Lower lobe of right lung (tissue), 2 donors: ENCODE results near the gene CCDC170. TPM values are rescaled to one million over a fixed set of nuclear protein-coding genes. Genes with fewer than 3 reads are reported as not detected.
"Not testable (repeated sequence)": the region's sequence is repeated elsewhere in the genome, so short reads cannot be mapped to it uniquely, and the experiment has no call there.

Experiments used
- ATAC-seq, 2 donors: fragments of 200-7000 bp; cut with Tn5 transposase; one replicate each; pipeline ENCODE4 v1.9.1; 2020 to 2022; ENCODE audit warnings: mild to moderate bottlenecking in 2 of 2, moderate library complexity in 2 of 2
- DNase-seq: peaks from one replicate; pipeline ENCODE4 v3.0.0-alpha.2; 2020
- H3K27ac ChIP-seq: fragments of 200-600 bp; one replicate; pipeline ENCODE4 v1.8.0; 2022
- H3K27me3 ChIP-seq: fragments of 200-600 bp; one replicate; pipeline ENCODE4 v1.8.0; 2022; ENCODE audit warnings: low read depth
- H3K36me3 ChIP-seq: fragments of 200-600 bp; one replicate; pipeline ENCODE4 v1.8.0; 2022; ENCODE audit warnings: mild to moderate bottlenecking
- H3K4me1 ChIP-seq: fragments of 200-600 bp; one replicate; pipeline ENCODE4 v1.8.0; 2022
- H3K4me3 ChIP-seq: fragments of 200-600 bp; one replicate; pipeline ENCODE4 v1.8.0; 2022; ENCODE audit warnings: mild to moderate bottlenecking
- H3K9me3 ChIP-seq: fragments of 200-600 bp; one replicate; pipeline ENCODE4 v1.8.0; 2022
- intact Hi-C: fragments of 100-400 bp; cut with DNase I; formaldehyde crosslinking; loops from one replicate; pipeline ENCODE4 v1.11.0; 2022
- total RNA-seq: library from RNA; stranded (reverse); fragmentation: NEBNext Ultra II Directional; extraction: Animal tissue kit (Norgen Biotek cat#: 25700); gene quantifications from one replicate; pipeline ENCODE4 v1.2.1, GENCODE V29; 2021
- TF ChIP-seq, protein P1 (sequence below): fragments of 200-600 bp; IDR thresholded peaks from one replicate; pipeline ENCODE4 v1.8.0; 2022; ENCODE audit warnings: antibody characterized with exemption, mild to moderate bottlenecking
- donor health status: DM: no; HTN: yes; CAD: no; lungs with severe emphysema.

CCDC170 gene
- total RNA-seq, 1 donor from 2014 or later: 5.4 TPM

DNA sequence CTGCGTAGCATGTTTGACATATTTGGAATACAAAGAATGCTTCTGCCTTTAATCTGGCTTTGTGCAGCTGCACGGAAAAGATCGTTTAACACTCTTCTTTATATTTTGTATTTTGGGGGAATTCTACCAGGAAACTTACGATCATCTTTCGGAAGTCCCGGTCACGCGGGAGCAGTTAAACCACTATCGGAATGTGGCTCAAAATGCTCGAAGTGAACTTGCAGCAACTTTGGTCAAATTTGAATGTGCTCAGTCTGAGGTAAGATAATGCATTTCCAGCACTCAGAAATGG, 42.3 kb downstream of the CCDC170 start:
- intact Hi-C loops: no loop called here
- TF ChIP-seq, protein P1, sequence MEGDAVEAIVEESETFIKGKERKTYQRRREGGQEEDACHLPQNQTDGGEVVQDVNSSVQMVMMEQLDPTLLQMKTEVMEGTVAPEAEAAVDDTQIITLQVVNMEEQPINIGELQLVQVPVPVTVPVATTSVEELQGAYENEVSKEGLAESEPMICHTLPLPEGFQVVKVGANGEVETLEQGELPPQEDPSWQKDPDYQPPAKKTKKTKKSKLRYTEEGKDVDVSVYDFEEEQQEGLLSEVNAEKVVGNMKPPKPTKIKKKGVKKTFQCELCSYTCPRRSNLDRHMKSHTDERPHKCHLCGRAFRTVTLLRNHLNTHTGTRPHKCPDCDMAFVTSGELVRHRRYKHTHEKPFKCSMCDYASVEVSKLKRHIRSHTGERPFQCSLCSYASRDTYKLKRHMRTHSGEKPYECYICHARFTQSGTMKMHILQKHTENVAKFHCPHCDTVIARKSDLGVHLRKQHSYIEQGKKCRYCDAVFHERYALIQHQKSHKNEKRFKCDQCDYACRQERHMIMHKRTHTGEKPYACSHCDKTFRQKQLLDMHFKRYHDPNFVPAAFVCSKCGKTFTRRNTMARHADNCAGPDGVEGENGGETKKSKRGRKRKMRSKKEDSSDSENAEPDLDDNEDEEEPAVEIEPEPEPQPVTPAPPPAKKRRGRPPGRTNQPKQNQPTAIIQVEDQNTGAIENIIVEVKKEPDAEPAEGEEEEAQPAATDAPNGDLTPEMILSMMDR: no peak
- H3K27me3 ChIP-seq: no peaks in the 10 kb centered on the region
- H3K36me3 ChIP-seq: no peaks in the 10 kb centered on the region
- H3K27ac ChIP-seq: no peak overlapping the region
- no peaks in the 10 kb centered on the region for H3K4me1 ChIP-seq
- no peak overlapping the region for H3K4me3 ChIP-seq
- peaks cover 5% of the 10 kb centered on the region for H3K9me3 ChIP-seq
- no peak for ATAC-seq
- no peak for DNase-seq

DNA sequence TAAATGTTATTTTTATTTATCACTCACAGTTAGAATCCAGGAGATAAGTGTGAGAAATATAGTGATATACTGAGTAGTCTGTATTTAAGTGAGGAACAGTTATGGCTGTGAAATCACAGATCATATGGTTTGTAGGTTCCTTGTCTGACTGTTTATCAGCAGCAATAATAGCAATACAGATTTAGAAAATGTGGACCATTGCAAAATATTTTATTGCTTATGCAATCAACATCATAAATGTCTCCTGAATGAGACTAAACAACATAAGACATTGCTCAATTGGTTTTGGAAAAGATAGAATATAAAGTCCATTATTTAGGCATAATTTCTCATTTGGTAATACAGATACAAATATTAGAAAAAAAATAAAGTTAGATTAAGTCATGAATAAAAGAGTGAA, 43.7 kb downstream of the CCDC170 start:
- no peaks in the 10 kb centered on the region for H3K4me1 ChIP-seq
- DNase-seq (no peak), ATAC-seq (no peak)
- no peak overlapping the region for H3K4me3 ChIP-seq
- no peak overlapping the region for H3K27ac ChIP-seq
- H3K36me3 ChIP-seq: no peaks in the 10 kb centered on the region
- peaks cover 5% of the 10 kb centered on the region for H3K9me3 ChIP-seq
- intact Hi-C loops: no loop called here
- no peaks in the 10 kb centered on the region for H3K27me3 ChIP-seq
- TF ChIP-seq, protein P1: no peak

- no peak overlapping the region for H3K4me3 ChIP-seq
- H3K9me3 ChIP-seq: peaks cover 5% of the 10 kb centered on the region
- no peaks in the 10 kb centered on the region for H3K36me3 ChIP-seq
- no peaks in the 10 kb centered on the region for H3K27me3 ChIP-seq
- TF ChIP-seq, protein P1: no peak
- intact Hi-C loops: no loop called here
- ATAC-seq: no peak
- no peaks in the 10 kb centered on the region for H3K4me1 ChIP-seq
- DNase-seq: no peak
- no peak overlapping the region for H3K27ac ChIP-seq
These were observed 45.9 kb downstream of the CCDC170 start for GRCh38 chr6:151539506-151540268.

DNA sequence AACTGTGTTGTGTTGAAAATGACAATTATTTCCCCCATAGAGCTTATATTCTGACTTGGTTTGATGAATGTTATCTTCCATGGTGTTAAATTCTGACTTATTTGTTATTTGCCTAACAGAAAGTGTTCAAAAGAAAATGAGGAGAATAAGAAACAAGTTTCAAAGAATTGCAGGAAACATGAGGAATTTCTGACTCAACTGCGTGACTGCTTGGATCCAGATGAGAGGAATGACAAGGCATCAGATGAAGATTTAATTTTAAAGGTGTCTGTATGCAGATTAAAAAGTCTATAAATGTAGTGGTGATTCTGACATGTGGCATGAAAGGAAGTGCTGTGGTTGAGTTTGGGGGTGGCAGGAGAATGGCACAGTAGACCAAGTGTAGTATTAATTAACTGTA, 50.6 kb downstream of the CCDC170 start:
- no peak for ATAC-seq
- H3K4me3 ChIP-seq: no peak overlapping the region
- intact Hi-C loops: no loop called here

DNA sequence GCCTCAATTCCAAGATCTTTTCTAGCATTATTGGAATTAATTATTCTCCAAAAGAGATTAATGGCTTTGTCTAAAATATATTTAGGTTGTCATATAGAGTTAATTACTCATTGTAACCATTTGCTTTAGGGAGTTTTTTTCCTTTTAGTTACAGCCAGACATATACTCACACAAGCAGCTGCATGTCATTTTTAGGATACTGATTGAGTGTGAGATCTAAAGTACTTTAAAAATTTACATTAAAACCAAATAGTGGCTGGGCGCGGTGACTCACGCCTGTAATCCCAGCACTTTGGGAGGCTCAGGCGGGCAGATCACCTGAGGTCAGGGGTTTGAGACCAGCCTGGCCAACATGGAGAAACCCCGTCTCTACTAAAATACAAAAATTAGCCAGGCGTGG, 51.1 kb downstream of the CCDC170 start:
- ATAC-seq, H3K4me1 ChIP-seq, intact Hi-C loops, H3K27me3 ChIP-seq, H3K9me3 ChIP-seq, H3K27ac ChIP-seq, DNase-seq, H3K4me3 ChIP-seq, H3K36me3 ChIP-seq: not testable (repeated sequence)

More for the DNA sequence above, 50.6 kb downstream of the CCDC170 start:
- H3K9me3 ChIP-seq: peaks cover 5% of the 10 kb centered on the region
- no peaks in the 10 kb centered on the region for H3K27me3 ChIP-seq
- H3K4me1 ChIP-seq: no peaks in the 10 kb centered on the region
- no peak for DNase-seq
- no peaks in the 10 kb centered on the region for H3K36me3 ChIP-seq
- TF ChIP-seq, protein P1: no peak
- no peak overlapping the region for H3K27ac ChIP-seq

GRCh38 chr6:151546941-151547659, 53.3 kb downstream of the CCDC170 start:
- Histone ChIP-seq H3K36me3 (no peaks in the 10 kb centered on the region), H3K4me3 (no peak overlapping the region), H3K27me3 (no peaks in the 10 kb centered on the region), H3K27ac (no peak overlapping the region), H3K9me3 (peaks cover 6% of the 10 kb centered on the region), H3K4me1 (no peaks in the 10 kb centered on the region)
- TF ChIP-seq, protein P1: no peak
- no peak for ATAC-seq
- no peak for DNase-seq
- intact Hi-C loops: no loop called here
